A549 treated with Mapracorat at 1 μM for 4 hours (cell line): ENCODE results near the gene CLEC2L. TPM values are rescaled to one million over a fixed set of nuclear protein-coding genes. Genes with fewer than 3 reads are reported as not detected.

Source experiments
- total RNA-seq: library from RNA; stranded (reverse); fragments of 200-300 nt; extraction: Qiagen RNA extraction; gene quantifications from 5 replicates; pipeline ENCODE4 v1.2.3, GENCODE V29; 2022

The CLEC2L gene
- total RNA-seq, result not detected in 5 replicates

GRCh38 chr7:139523199-139523941, at the start of gene CLEC2L:
CLEC2L (plus strand) TSS chr7:139523685; CDS start chr7:139523928, 243 bp downstream.

Other genes with a start within 250 kb of the CLEC2L start
- 12.9 to 39.4 TPM (median 32.6 TPM) in 5 replicates for gene FMC1, start 182.3 kb upstream of the CLEC2L start, total RNA-seq
- 33.0 to 39.1 TPM (median 37.5 TPM) in 5 replicates for gene LUC7L2, start 163.8 kb upstream of the CLEC2L start, total RNA-seq
- 0.45 to 1.1 TPM (median 0.93 TPM) in 5 replicates for gene KLRG2, start 40.0 kb upstream of the CLEC2L start, total RNA-seq